HCT116 (cell line): ENCODE data around the gene CCDC201.

ENCODE experiments used
- CEBPB ChIP-seq: IDR thresholded peaks from 2 replicates; pipeline ENCODE4 v1.6.1; 2012; ENCODE audit warnings: low read depth
- EGR1 ChIP-seq: IDR thresholded peaks from 2 replicates; pipeline ENCODE4 v1.6.1; 2012; ENCODE audit warnings: low read depth
- EZH2 ChIP-seq: fragments of 200-600 bp; sonication (generic); IDR thresholded peaks from 2 replicates; pipeline ENCODE4 v1.6.1; 2017; ENCODE audit warnings: antibody characterized with exemption, mixed run types
- JUND ChIP-seq: IDR thresholded peaks from 2 replicates; pipeline ENCODE4 v1.6.1; 2012
- POLR2A ChIP-seq: IDR thresholded peaks from 2 replicates; pipeline ENCODE4 v1.7.0; 2011; ENCODE audit warnings: borderline replicate concordance; ENCODE audit not compliant: insufficient read depth, insufficient read length; ENCODE audit errors: extremely low read depth
- POLR2AphosphoS5 ChIP-seq: IDR thresholded peaks from 2 replicates; pipeline ENCODE4 v1.6.1; 2011; ENCODE audit warnings: mild to moderate bottlenecking, low read depth, low read length, moderate library complexity
- SP1 ChIP-seq: IDR thresholded peaks from 2 replicates; pipeline ENCODE4 v1.6.1; 2012; ENCODE audit warnings: low read depth
- TF ChIP-seq, protein P1 (sequence below), 3 experiments: fragments of 200-600 bp in 1 of 3; sonication (generic) in 1 of 3; IDR thresholded peaks in 2 of 3; conservative IDR thresholded peaks in 1 of 3; 2 replicates each; pipeline ENCODE4 v1.5.1; 2012 to 2017; ENCODE audit warnings: low read depth in 2 of 3, low read length in 2 of 3, antibody characterized with exemption in 1 of 3, borderline replicate concordance in 1 of 3, control low read depth in 1 of 3, mild to moderate bottlenecking in 1 of 3, mixed read lengths in 1 of 3, mixed run types in 1 of 3, moderate library complexity in 1 of 3; ENCODE audit not compliant: insufficient read depth in 1 of 3
- TF ChIP-seq, protein P2 (sequence below): IDR thresholded peaks from 2 replicates; pipeline ENCODE4 v1.6.1; 2012
- TF ChIP-seq, protein P3 (sequence below): IDR thresholded peaks from 2 replicates; pipeline ENCODE4 v1.6.1; 2012; ENCODE audit warnings: low read depth
- TF ChIP-seq, protein P4 (sequence below): IDR thresholded peaks from 2 replicates; pipeline ENCODE4 v1.6.1; 2012
- TF ChIP-seq, protein P5 (sequence below): IDR thresholded peaks from 2 replicates; pipeline ENCODE4 v1.6.1; 2011; ENCODE audit warnings: mild to moderate bottlenecking, low read length, moderate library complexity; ENCODE audit not compliant: insufficient replicate concordance; ENCODE audit errors: extremely low read depth

DNA sequence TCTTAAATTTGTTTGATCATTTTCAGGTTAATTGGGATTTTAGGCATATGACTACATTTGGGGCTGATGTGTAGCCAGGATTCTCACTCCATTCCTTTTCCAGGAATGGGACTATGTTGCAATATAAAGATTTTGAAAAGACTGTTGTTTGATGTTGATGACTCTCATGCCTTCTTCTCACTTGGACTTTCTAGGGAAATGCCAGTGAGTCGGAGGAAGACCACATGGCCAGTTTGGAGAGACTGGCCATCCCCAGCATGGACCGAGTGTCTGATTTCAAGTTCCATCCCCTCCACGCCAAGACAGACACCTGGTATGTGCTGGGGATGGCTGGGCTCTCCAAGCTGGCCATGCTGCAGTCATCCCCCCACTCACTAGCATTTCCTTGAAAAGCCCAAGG is 42.7 kb upstream of the CCDC201 start:
- TF ChIP-seq, protein P1, sequence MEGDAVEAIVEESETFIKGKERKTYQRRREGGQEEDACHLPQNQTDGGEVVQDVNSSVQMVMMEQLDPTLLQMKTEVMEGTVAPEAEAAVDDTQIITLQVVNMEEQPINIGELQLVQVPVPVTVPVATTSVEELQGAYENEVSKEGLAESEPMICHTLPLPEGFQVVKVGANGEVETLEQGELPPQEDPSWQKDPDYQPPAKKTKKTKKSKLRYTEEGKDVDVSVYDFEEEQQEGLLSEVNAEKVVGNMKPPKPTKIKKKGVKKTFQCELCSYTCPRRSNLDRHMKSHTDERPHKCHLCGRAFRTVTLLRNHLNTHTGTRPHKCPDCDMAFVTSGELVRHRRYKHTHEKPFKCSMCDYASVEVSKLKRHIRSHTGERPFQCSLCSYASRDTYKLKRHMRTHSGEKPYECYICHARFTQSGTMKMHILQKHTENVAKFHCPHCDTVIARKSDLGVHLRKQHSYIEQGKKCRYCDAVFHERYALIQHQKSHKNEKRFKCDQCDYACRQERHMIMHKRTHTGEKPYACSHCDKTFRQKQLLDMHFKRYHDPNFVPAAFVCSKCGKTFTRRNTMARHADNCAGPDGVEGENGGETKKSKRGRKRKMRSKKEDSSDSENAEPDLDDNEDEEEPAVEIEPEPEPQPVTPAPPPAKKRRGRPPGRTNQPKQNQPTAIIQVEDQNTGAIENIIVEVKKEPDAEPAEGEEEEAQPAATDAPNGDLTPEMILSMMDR (IDR thresholded peaks at IDR 0.05 in 2 of 3, conservative IDR thresholded peaks at IDR 0.05 in 1 of 3; ENCODE audit: borderline replicate concordance in 1 of 3, insufficient read depth in 1 of 3, low read depth in 2 of 3, low read length in 2 of 3): no peak
- TF ChIP-seq, protein P2, sequence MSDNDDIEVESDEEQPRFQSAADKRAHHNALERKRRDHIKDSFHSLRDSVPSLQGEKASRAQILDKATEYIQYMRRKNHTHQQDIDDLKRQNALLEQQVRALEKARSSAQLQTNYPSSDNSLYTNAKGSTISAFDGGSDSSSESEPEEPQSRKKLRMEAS: no peak
- TF ChIP-seq EZH2 (no peak), POLR2AphosphoS5 (no peak), CEBPB (no peak), JUND (no peak), SP1 (no peak), POLR2A (no peak), EGR1 (no peak)
- TF ChIP-seq, protein P3, sequence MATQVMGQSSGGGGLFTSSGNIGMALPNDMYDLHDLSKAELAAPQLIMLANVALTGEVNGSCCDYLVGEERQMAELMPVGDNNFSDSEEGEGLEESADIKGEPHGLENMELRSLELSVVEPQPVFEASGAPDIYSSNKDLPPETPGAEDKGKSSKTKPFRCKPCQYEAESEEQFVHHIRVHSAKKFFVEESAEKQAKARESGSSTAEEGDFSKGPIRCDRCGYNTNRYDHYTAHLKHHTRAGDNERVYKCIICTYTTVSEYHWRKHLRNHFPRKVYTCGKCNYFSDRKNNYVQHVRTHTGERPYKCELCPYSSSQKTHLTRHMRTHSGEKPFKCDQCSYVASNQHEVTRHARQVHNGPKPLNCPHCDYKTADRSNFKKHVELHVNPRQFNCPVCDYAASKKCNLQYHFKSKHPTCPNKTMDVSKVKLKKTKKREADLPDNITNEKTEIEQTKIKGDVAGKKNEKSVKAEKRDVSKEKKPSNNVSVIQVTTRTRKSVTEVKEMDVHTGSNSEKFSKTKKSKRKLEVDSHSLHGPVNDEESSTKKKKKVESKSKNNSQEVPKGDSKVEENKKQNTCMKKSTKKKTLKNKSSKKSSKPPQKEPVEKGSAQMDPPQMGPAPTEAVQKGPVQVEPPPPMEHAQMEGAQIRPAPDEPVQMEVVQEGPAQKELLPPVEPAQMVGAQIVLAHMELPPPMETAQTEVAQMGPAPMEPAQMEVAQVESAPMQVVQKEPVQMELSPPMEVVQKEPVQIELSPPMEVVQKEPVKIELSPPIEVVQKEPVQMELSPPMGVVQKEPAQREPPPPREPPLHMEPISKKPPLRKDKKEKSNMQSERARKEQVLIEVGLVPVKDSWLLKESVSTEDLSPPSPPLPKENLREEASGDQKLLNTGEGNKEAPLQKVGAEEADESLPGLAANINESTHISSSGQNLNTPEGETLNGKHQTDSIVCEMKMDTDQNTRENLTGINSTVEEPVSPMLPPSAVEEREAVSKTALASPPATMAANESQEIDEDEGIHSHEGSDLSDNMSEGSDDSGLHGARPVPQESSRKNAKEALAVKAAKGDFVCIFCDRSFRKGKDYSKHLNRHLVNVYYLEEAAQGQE: no peak
- TF ChIP-seq, protein P4, sequence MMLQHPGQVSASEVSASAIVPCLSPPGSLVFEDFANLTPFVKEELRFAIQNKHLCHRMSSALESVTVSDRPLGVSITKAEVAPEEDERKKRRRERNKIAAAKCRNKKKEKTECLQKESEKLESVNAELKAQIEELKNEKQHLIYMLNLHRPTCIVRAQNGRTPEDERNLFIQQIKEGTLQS: no peak
- TF ChIP-seq, protein P5, sequence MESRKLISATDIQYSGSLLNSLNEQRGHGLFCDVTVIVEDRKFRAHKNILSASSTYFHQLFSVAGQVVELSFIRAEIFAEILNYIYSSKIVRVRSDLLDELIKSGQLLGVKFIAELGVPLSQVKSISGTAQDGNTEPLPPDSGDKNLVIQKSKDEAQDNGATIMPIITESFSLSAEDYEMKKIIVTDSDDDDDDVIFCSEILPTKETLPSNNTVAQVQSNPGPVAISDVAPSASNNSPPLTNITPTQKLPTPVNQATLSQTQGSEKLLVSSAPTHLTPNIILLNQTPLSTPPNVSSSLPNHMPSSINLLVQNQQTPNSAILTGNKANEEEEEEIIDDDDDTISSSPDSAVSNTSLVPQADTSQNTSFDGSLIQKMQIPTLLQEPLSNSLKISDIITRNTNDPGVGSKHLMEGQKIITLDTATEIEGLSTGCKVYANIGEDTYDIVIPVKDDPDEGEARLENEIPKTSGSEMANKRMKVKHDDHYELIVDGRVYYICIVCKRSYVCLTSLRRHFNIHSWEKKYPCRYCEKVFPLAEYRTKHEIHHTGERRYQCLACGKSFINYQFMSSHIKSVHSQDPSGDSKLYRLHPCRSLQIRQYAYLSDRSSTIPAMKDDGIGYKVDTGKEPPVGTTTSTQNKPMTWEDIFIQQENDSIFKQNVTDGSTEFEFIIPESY: no peak
